HG02973 (cell line): Measurements from ENCODE around the gene ACAD11.
"Not testable (repeated sequence)": the region's sequence is repeated elsewhere in the genome, so short reads cannot be mapped to it uniquely, and the experiment has no call there.

Source experiments
- ATAC-seq: cut with Tn5 transposase; IDR thresholded peaks from one replicate; pipeline ENCODE4 v1.9.1; 2021; ENCODE audit warnings: moderate library complexity; ENCODE audit not compliant: unreplicated experiment

Gene ACAD11

GRCh38 chr3:132605374-132605792, 54.2 kb downstream of the ACAD11 start:
- ATAC-seq, result no peak

GRCh38 chr3:132600614-132601013, 59.0 kb downstream of the ACAD11 start:
- not testable (repeated sequence) for ATAC-seq

GRCh38 chr3:132598181-132598580, 61.4 kb downstream of the ACAD11 start:
- no peak for ATAC-seq

- no peak for ATAC-seq
Measured at GRCh38 chr3:132597660-132598059, 61.9 kb downstream of the ACAD11 start.

- ATAC-seq, result no peak
Measured at GRCh38 chr3:132596816-132597433, 62.7 kb downstream of the ACAD11 start, which contains the start of gene ACKR4. ACKR4 (plus strand) TSS chr3:132597270; CDS start chr3:132600398, 3,128 bp downstream.

- no peak for ATAC-seq
Measured at GRCh38 chr3:132596326-132596725, 63.3 kb downstream of the ACAD11 start.

GRCh38 chr3:132595014-132595413, 64.6 kb downstream of the ACAD11 start:
- no peak for ATAC-seq

- no peak for ATAC-seq
Measured at GRCh38 chr3:132594498-132594897, 65.1 kb downstream of the ACAD11 start.

GRCh38 chr3:132593947-132594323, 65.7 kb downstream of the ACAD11 start:
- no peak for ATAC-seq

GRCh38 chr3:132593241-132593946, 66.2 kb downstream of the ACAD11 start:
- ATAC-seq, result no peak

- no peak for ATAC-seq
Measured at GRCh38 chr3:132592216-132592615, 67.4 kb downstream of the ACAD11 start.

GRCh38 chr3:132587401-132587800, 72.2 kb downstream of the ACAD11 start:
- no peak for ATAC-seq

GRCh38 chr3:132573797-132574211, 85.8 kb downstream of the ACAD11 start:
- no peak for ATAC-seq

GRCh38 chr3:132570016-132570415, 89.6 kb downstream of the ACAD11 start:
- ATAC-seq, result no peak

- no peak for ATAC-seq
Measured at GRCh38 chr3:132569580-132569979, 90.0 kb downstream of the ACAD11 start.

- no peak for ATAC-seq
Measured at GRCh38 chr3:132569153-132569552, 90.5 kb downstream of the ACAD11 start.

GRCh38 chr3:132568422-132568821, 91.2 kb downstream of the ACAD11 start:
- no peak for ATAC-seq

- ATAC-seq, result no peak
Measured at GRCh38 chr3:132564070-132564465, 95.5 kb downstream of the ACAD11 start.

- ATAC-seq, result no peak
Measured at GRCh38 chr3:132563420-132564069, 96.1 kb downstream of the ACAD11 start.

- no peak for ATAC-seq
Measured at GRCh38 chr3:132561003-132561402, 98.6 kb downstream of the ACAD11 start.

- no peak for ATAC-seq
Measured at GRCh38 chr3:132556508-132557159, 103.0 kb downstream of the ACAD11 start.

GRCh38 chr3:132556036-132556386, 103.6 kb downstream of the ACAD11 start:
- ATAC-seq, result not testable (repeated sequence)
